EL (cell line): ENCODE data around the gene PCDHB15.
A peak's percentile ranks its signal among the peaks of the same experiment; 100 is the strongest.

Experiments used
- DNase-seq: peaks from one replicate; pipeline ENCODE4 v3.0.0-alpha.2; 2016

Gene PCDHB15

DNA sequence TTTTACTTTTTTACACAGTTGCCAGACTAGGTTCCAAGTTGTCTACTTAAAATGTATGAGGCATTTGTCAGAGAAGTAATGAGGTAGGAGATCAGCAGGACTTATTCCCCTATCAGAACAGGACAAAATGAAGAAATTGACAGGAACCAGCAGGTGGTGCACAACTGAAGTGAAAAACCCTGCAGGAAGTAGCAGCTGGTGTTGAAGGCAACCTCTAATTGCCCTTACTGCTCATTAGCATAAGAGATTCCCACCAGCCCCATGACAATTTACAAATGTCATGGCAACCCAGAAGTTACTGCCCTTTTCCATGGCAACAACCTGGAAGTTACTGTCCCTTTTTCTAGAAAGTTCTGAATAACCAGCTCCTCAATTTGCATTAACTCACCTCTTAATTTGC lies 5.4 kb downstream of the PCDHB15 start:
- no peak for DNase-seq

DNA sequence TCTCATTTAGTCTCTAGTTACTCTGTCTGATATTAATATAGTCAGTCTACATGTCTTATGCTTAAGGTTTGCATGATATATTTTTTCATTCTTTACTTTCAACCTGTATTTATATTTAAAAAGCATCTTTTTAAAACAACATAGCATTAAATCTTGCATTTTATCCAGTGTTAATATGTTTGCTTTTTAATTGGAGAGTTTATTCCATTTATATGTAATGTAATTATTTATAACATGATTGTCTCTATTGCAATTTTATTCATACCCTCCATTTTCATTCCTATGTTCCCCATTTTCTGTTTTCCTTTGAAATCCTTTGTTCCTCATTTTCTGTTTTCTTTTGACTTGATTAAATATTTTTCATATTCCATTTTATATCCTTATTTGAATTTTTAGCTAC lies 13.3 kb downstream of the PCDHB15 start:
- DNase-seq, result no peak

DNA sequence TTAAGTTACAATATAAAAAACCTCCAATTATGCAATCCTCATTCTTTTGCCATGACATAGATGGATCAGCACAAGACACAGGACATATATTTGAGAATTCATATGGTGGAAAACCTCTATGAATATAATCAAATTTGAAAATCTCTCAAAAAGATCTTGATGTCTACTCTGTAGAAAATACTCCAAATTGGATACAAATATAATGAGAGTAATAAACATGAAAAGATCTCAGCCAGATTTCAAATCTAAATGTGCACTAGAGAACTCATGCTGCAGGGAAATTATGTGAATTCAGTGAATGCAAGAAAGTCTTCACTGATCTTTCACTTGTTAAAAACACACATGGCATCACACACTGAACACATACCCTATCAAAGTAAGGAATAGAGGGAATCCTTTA lies 13.8 kb downstream of the PCDHB15 start:
- no peak for DNase-seq

- peak; percentile 3 for DNase-seq
These were observed 15.5 kb downstream of the PCDHB15 start for GRCh38 chr5:141260458-141261237.

DNA sequence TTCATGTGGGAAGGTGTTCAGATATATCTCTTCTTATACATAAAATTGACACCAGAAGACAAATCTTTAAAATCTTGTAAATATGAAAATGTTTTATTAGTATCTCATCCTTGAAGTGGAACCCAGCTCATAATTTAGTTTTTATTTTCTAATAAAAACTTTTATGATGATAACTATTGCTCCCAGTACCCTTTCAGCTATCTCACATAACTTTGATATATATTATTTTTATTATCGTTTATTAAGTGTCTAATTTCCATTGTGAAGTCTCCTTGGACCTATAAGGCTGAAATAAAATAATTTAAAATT lies 16.0 kb downstream of the PCDHB15 start:
- DNase-seq, result no peak

- DNase-seq, result no peak
These were observed 24.0 kb downstream of the PCDHB15 start for GRCh38 chr5:141269195-141269594.

GRCh38 chr5:141272906-141273305 lies 27.7 kb downstream of the PCDHB15 start:
- DNase-seq, result no peak

DNA sequence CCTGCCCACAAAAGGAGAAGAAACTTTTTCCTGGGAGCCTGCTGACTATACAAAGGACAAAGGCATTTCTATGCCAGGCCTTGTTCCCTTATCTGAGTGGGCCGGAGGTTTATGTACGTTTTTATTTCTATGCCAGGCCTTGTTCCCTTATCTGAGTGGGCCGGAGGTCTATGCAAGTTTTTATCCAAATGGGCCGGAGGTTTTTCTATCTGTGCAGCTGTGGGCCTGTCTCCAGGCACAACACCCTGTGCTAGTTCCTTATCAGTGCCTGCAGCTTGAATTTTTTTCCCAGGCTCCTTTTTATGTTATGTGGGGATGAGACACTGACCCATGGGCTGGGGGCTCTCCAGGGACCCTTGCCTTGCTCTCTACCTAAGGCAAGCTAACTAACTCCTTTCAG lies 53.2 kb downstream of the PCDHB15 start:
- DNase-seq, result no peak
